A673 (cell line): ENCODE measurements around the gene MFF. TPM values are rescaled to one million over a fixed set of nuclear protein-coding genes. Genes with fewer than 3 reads are reported as not detected.

ENCODE experiments used
- BruUV-seq: library from RNA; stranded (reverse); fragments of 400-500 nt; replicated peaks from 2 replicates; lab custom pipeline; 2021; lab: Mats Ljungman, UMichigan
- CTCF ChIA-PET: fragments of 300-600 bp; sonication (Branson Sonifier 250); formaldehyde crosslinking; loops from one replicate; lab custom pipeline; 2022; ENCODE audit warnings: antibody characterized with exemption; lab: Charles Lee
- POLR2A ChIA-PET: fragments of 300-600 bp; sonication (Branson Sonifier 250); formaldehyde crosslinking; loops from one replicate; lab custom pipeline; 2022; ENCODE audit warnings: antibody characterized with exemption; ENCODE audit not compliant: low non-redundant PET; lab: Charles Lee
- DNase-seq: peaks from one replicate; pipeline ENCODE4 v3.0.0-alpha.2; 2015; ENCODE audit warnings: low spot score
- H3K27ac ChIP-seq: fragments of 200-600 bp; sonication (generic); 2 replicates; pipeline ENCODE4 v1.5.1; 2016; ENCODE audit warnings: mixed run types, low read depth, mild to moderate bottlenecking, mixed read lengths, antibody characterized with exemption, low read length; ENCODE audit not compliant: poor library complexity, severe bottlenecking
- H3K27me3 ChIP-seq: fragments of 200-600 bp; sonication (generic); replicated peaks from 2 replicates; pipeline ENCODE4 v1.6.1; 2017; ENCODE audit warnings: mixed run types, low read depth, mild to moderate bottlenecking, mixed read lengths, antibody characterized with exemption, low read length; ENCODE audit not compliant: insufficient read depth, poor library complexity
- H3K36me3 ChIP-seq: fragments of 200-600 bp; sonication (generic); 2 replicates; pipeline ENCODE4 v1.6.1; 2016; ENCODE audit warnings: mixed run types, mild to moderate bottlenecking, mixed read lengths, antibody characterized with exemption, low read length; ENCODE audit not compliant: insufficient read depth, poor library complexity, severe bottlenecking
- H3K4me1 ChIP-seq: fragments of 200-600 bp; sonication (generic); 2 replicates; pipeline ENCODE4 v1.6.1; 2017; ENCODE audit warnings: mixed run types, mild to moderate bottlenecking, mixed read lengths, antibody characterized with exemption, low read length; ENCODE audit not compliant: insufficient read depth, poor library complexity, severe bottlenecking
- H3K4me3 ChIP-seq: fragments of 200-600 bp; sonication (generic); 2 replicates; pipeline ENCODE4 v1.5.1; 2016; ENCODE audit warnings: low read depth, mixed run types, mild to moderate bottlenecking, mixed read lengths, low read length; ENCODE audit not compliant: poor library complexity, severe bottlenecking
- H3K9me3 ChIP-seq: fragments of 200-600 bp; sonication (generic); 2 replicates; pipeline ENCODE4 v1.6.1; 2016; ENCODE audit warnings: mixed run types, low read depth, mild to moderate bottlenecking, mixed read lengths, antibody characterized with exemption, low read length; ENCODE audit not compliant: poor library complexity, severe bottlenecking
- CTCF ChIP-seq: fragments of 300-800, 200-600 bp; sonication (generic); conservative IDR thresholded peaks from 2 replicates; pipeline ENCODE4 v1.5.1; 2017; ENCODE audit warnings: low read depth, mild to moderate bottlenecking, antibody characterized with exemption, low read length, moderate library complexity, mixed read lengths
- EZH2 ChIP-seq: fragments of 200-600 bp; sonication (generic); IDR thresholded peaks from 2 replicates; pipeline ENCODE4 v1.6.1; 2017; ENCODE audit warnings: borderline replicate concordance, low read depth, mild to moderate bottlenecking, mixed read lengths, antibody characterized with exemption, low read length; ENCODE audit not compliant: poor library complexity, severe bottlenecking
- intact Hi-C: fragments of 100-400 bp; cut with micrococcal nuclease; formaldehyde crosslinking; loops from one replicate; pipeline ENCODE4 v1.10.0; 2022; ENCODE audit not compliant: unreplicated experiment
- total RNA-seq: library from RNA; stranded (reverse); gene quantifications from 2 replicates; pipeline ENCODE4 v1.2.3, GENCODE V29; 2021

Gene MFF
- total RNA-seq, 1 experiment from 2014 or later = 113 TPM

DNA sequence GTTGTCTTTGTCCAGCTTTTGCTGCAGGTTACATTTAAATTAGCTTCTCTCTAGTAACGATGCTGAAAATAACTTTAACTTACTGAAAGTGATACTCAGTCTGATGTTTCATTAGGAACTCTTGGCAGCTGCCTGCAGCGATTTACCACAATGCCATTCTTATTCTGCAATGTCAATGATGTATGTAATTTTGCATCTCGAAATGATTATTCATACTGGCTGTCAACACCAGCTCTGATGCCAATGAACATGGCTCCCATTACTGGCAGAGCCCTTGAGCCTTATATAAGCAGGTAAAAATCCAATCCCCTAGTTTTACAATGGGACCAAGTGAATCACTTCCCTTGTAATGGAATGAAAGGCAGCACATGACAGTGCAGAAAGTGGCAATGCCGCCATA is 16.3 kb upstream of the MFF start:
- TF ChIP-seq EZH2 (no peak), CTCF (no peak)
- ChIA-PET POLR2A (interaction anchor here (0.6 kb wide), 1 partner anchor 585 kb away, joined by 7 read pairs; no protein-coding TSS in a partner anchor), CTCF (no interaction called here)
- no peaks in the 10 kb centered on the region for H3K4me1 ChIP-seq
- no peaks in the 10 kb centered on the region for H3K27me3 ChIP-seq
- H3K27ac ChIP-seq = no peak overlapping the region
- intact Hi-C loops = no loop called here
- no peak for DNase-seq
- no peaks in the 10 kb centered on the region for H3K9me3 ChIP-seq
- H3K4me3 ChIP-seq = no peak overlapping the region
- BruUV-seq = no TSS peak
- H3K36me3 ChIP-seq = no peaks in the 10 kb centered on the region

DNA sequence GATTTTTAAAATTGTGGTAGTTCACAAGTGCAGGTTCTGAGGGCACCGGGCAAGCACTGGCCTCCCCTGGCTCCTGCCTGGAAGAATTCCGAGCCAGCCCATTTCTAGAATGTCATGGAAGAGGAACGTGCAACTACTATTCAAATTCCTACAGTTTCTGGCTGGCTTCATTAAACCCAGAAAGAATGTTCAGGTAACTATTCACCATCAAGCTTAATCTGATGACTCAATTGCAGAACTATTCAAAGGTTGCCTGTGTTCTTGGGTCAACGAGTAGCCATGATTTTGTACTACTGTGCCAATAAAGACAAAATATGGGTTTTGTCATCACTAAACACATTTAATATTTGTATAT is 14.3 kb upstream of the MFF start:
- ChIA-PET POLR2A (no interaction called here), CTCF (no interaction called here)
- Histone ChIP-seq H3K27me3 (no peaks in the 10 kb centered on the region), H3K4me1 (no peaks in the 10 kb centered on the region), H3K27ac (no peak overlapping the region), H3K36me3 (no peaks in the 10 kb centered on the region), H3K4me3 (no peak overlapping the region), H3K9me3 (no peaks in the 10 kb centered on the region)
- no peak for DNase-seq
- no peak for TF ChIP-seq EZH2
- TF ChIP-seq CTCF = no peak
- no TSS peak for BruUV-seq
- intact Hi-C loops = no loop called here

DNA sequence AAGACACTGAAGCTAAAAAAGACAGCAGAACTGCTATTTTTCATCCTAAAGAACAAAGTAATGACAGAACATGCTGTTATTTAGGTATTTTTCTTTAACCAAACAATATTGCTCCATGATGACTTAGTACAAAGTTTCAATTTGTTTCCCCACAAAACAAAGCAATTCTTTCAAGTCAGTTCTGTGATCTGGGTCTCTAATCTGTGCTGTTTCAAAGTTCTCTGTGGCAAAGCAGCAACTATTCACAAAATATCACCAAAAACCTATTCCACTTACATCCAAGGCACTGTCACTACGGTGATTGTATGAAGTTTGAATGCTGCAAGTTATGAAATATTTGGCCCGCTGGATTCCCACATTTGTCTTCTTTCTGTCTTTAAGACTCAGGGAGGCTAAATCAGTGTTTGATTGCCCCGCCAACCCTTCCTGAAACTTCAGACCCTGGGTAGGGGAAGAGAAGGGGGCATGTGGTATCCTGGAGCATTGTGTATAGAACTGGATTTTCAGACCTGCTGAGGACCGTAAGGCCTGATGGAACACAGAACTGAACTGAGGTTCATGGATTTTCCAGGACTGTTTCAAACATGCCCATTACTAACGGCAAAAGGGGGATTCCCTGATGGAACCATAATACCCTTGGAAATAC is 13.1 kb upstream of the MFF start:
- no peaks in the 10 kb centered on the region for H3K9me3 ChIP-seq
- no peak for TF ChIP-seq CTCF
- no peak for TF ChIP-seq EZH2
- no TSS peak for BruUV-seq
- H3K36me3 ChIP-seq = no peaks in the 10 kb centered on the region
- H3K4me1 ChIP-seq = no peaks in the 10 kb centered on the region
- CTCF ChIA-PET = no interaction called here
- DNase-seq = no peak
- no peak overlapping the region for H3K4me3 ChIP-seq
- intact Hi-C loops = no loop called here
- no peak overlapping the region for H3K27ac ChIP-seq
- no peaks in the 10 kb centered on the region for H3K27me3 ChIP-seq
- POLR2A ChIA-PET = no interaction called here
